ENCODE measurements around the gene MCCC1. TPM values are rescaled to one million over a fixed set of nuclear protein-coding genes. Genes with fewer than 3 reads are reported as not detected.

MCCC1 gene
- total RNA-seq, 1 donor from 2014 or later, result 61.4 TPM

DNA sequence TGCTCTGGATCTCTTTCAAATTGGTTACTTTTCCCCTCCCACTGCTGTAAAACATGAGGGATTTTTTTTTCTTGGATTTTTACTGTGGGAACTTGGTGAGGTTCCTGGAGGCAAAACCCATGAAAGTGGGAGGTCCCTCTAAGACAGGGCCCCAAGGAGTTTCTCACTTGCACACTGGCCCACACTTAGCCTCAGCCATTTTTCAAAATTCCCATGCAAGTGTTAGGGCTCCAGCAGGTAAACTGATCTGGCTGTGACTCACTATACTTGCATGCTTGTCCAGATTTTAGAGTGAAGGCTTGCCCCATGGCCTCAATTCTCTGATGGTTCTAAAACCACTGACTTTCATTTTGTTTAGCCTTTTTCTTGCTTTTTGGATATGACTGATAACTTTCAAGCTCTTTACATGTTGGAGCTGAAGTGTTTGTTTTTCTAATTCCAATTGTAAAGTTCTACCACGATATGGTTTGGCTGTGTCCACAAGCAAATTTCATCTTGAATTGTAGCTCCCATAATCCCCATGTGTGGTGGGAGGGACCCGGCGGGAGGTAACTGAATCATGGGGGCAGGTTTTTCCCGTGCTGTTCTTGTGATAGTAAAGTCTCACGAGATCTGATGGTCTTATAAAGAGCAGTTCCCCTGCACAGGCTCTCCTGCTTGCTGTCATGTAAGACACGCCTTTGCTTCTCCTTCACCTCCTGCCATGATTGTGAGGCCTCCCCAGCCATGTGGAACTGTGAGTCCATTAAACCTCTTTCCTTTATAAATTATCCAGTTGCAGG, 37.7 kb downstream of the MCCC1 start:
- ATAC-seq (no peak), DNase-seq (no peak)
- Histone ChIP-seq H3K9me3 (no peaks in the 10 kb centered on the region), H3K27ac (no peak overlapping the region), H3K4me1 (no peaks in the 10 kb centered on the region), H3K36me3 (peaks cover 34% of the 10 kb centered on the region), H3K27me3 (no peaks in the 10 kb centered on the region), H3K4me3 (no peak overlapping the region)
- intact Hi-C loops (cut with DNase I), result no loop called here
- TF ChIP-seq, protein P1, sequence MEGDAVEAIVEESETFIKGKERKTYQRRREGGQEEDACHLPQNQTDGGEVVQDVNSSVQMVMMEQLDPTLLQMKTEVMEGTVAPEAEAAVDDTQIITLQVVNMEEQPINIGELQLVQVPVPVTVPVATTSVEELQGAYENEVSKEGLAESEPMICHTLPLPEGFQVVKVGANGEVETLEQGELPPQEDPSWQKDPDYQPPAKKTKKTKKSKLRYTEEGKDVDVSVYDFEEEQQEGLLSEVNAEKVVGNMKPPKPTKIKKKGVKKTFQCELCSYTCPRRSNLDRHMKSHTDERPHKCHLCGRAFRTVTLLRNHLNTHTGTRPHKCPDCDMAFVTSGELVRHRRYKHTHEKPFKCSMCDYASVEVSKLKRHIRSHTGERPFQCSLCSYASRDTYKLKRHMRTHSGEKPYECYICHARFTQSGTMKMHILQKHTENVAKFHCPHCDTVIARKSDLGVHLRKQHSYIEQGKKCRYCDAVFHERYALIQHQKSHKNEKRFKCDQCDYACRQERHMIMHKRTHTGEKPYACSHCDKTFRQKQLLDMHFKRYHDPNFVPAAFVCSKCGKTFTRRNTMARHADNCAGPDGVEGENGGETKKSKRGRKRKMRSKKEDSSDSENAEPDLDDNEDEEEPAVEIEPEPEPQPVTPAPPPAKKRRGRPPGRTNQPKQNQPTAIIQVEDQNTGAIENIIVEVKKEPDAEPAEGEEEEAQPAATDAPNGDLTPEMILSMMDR (IDR thresholded peaks at IDR 0.05), result no peak

- TF ChIP-seq, protein P1 (IDR thresholded peaks at IDR 0.05), result no peak
- Histone ChIP-seq H3K27me3 (no peaks in the 10 kb centered on the region), H3K4me3 (no peak overlapping the region), H3K9me3 (no peaks in the 10 kb centered on the region), H3K4me1 (no peaks in the 10 kb centered on the region), H3K27ac (no peak overlapping the region), H3K36me3 (peaks cover 34% of the 10 kb centered on the region)
- ATAC-seq, result no peak
- DNase-seq, result no peak
- intact Hi-C loops (cut with DNase I), result no loop called here
Measured at GRCh38 chr3:183058351-183058750, 40.9 kb downstream of the MCCC1 start.

DNA sequence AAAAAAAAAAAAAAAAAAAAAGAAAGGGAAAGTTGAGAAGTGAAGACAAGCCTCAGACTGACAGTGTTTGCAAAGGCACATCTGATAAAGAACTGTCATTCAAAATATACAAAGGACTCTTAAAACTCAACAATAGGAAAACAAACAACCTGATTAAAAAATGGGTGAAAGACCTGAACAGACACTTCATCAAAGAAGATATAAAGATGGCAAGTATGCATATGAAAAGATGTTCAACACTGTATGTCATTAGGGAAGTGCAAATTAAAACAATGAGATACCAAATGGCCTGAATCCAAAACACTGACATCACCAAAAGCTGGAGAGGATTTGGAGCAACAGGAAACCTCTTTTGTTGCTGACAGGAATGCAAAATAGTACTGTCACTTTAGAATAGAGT, 48.6 kb downstream of the MCCC1 start:
- Histone ChIP-seq H3K27ac (no peak overlapping the region), H3K9me3 (no peaks in the 10 kb centered on the region), H3K4me1 (no peaks in the 10 kb centered on the region), H3K27me3 (no peaks in the 10 kb centered on the region), H3K4me3 (no peak overlapping the region), H3K36me3 (peaks cover 58% of the 10 kb centered on the region)
- DNase-seq (no peak), ATAC-seq (no peak)
- TF ChIP-seq, protein P1 (IDR thresholded peaks at IDR 0.05), result no peak
- intact Hi-C loops (cut with DNase I), result no loop called here

DNA sequence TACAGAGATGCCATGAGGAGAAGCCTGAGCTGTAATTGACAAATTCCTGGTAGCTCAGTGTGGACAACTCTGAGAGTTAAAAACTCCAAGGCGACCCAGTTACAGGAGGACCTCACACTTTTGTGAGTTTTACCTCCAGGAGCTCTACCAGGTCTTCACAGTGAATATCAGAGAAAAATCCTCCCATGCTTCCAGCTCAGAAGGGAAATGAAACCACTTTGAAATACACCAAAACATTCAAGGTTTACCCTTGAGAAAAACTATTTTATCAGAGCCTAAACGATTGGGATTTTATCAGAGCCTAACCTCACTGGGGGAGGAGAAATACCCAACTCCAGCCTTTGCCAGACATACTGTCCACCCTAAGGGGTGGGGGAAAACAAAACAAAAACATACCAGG, 52.4 kb downstream of the MCCC1 start:
- H3K9me3 ChIP-seq, result no peaks in the 10 kb centered on the region
- no peaks in the 10 kb centered on the region for H3K27me3 ChIP-seq
- H3K27ac ChIP-seq, result no peak overlapping the region
- no peak for DNase-seq
- TF ChIP-seq, protein P1 (IDR thresholded peaks at IDR 0.05), result no peak
- H3K36me3 ChIP-seq, result peaks cover 73% of the 10 kb centered on the region
- ATAC-seq, result no peak
- H3K4me3 ChIP-seq, result no peak overlapping the region
- no peaks in the 10 kb centered on the region for H3K4me1 ChIP-seq
- intact Hi-C loops (cut with DNase I), result no loop called here

DNA sequence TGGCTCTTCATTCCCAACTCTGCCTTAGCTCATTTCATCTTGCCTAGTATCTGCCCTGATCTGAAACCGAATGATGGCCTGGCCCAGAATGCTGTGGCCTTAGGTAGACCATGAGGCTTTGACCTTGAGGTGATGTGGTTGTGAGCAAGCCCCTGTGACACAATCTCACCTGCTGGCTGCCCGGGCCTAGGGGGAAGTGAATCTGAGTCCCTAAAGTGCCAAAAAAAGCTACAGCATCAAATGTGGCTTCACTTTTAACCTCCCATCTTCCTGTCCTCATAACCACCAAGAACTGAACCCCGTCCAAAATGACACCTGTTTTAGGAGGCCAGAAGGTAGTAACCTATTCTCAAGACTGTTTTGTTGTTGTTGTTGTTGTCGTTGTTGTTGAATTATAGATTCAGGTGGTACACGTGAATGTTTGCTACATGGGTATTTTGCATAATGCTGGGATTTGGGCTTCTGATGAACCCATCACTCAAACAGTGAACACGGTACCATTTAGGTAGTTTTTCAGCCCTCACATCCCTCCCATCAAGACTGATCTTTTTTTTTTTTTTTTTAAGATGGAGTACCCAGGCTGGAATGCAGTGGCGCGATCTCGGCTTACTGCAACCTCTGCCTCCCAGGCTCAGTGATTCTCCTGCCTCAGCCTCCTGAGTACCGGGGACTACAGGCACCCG, 54.6 kb downstream of the MCCC1 start:
- TF ChIP-seq, protein P1 (IDR thresholded peaks at IDR 0.05), result no peak
- Histone ChIP-seq H3K4me1 (no peaks in the 10 kb centered on the region), H3K4me3 (no peak overlapping the region), H3K27ac (no peak overlapping the region), H3K9me3 (no peaks in the 10 kb centered on the region), H3K27me3 (no peaks in the 10 kb centered on the region), H3K36me3 (peaks cover 73% of the 10 kb centered on the region)
- no peak for DNase-seq
- intact Hi-C loops (cut with DNase I), result no loop called here
- ATAC-seq, result no peak

Data from upper lobe of right lung (tissue), 1 donor.